ENCODE measurements around the gene TAS2R1. TPM values are rescaled to one million over a fixed set of nuclear protein-coding genes. Genes with fewer than 3 reads are reported as not detected.
A peak's percentile ranks its signal among the peaks of the same experiment; 100 is the strongest.

Gene TAS2R1
- total and polyA plus RNA-seq, 8 donors, result not detected

- Histone ChIP-seq H3K4me1 (no peaks in the 10 kb centered on the region), H3K27me3 (no peaks in the 10 kb centered on the region), H3K36me3 (no peaks in the 10 kb centered on the region), H3K9me3 (no peaks in the 10 kb centered on the region), H3K4me3 (no peak overlapping the region), H3K27ac (no peak overlapping the region)
- FAIRE-seq (no peak), ATAC-seq (no peak), DNase-seq (no peak)
- intact Hi-C loops (cut with DNase I), result no loop called here
- WGBS, 2 donors, result 70 to 75% methylated on average over 5 of the region's 5 CpGs
- no peak for TF ChIP-seq CTCF (IDR thresholded peaks at IDR 0.05)
Measured at GRCh38 chr5:9625286-9625685, 4.9 kb downstream of the TAS2R1 start.

- no peaks in the 10 kb centered on the region for H3K4me1 ChIP-seq
- FAIRE-seq (no peak), ATAC-seq (peak in 1 of 4 donors; percentile 28), DNase-seq (no peak)
- no peak overlapping the region for H3K4me3 ChIP-seq
- WGBS, 2 donors, result 65 to 72% methylated on average over 5 of the region's 5 CpGs
- H3K9me3 ChIP-seq, result no peaks in the 10 kb centered on the region
- intact Hi-C loops (cut with DNase I), result no loop called here
- no peaks in the 10 kb centered on the region for H3K36me3 ChIP-seq
- no peak for TF ChIP-seq CTCF (IDR thresholded peaks at IDR 0.05)
- H3K27ac ChIP-seq, result no peak overlapping the region
- H3K27me3 ChIP-seq, result no peaks in the 10 kb centered on the region
Measured at GRCh38 chr5:9624196-9624947, 5.8 kb downstream of the TAS2R1 start.

GRCh38 chr5:9623661-9624060 is 6.5 kb downstream of the TAS2R1 start:
- intact Hi-C loops (cut with DNase I), result no loop called here
- no peaks in the 10 kb centered on the region for H3K36me3 ChIP-seq
- ATAC-seq, result no peak
- no peak for TF ChIP-seq CTCF (IDR thresholded peaks at IDR 0.05)
- no peak overlapping the region for H3K4me3 ChIP-seq
- H3K27me3 ChIP-seq, result no peaks in the 10 kb centered on the region
- DNase-seq, result no peak
- no peaks in the 10 kb centered on the region for H3K9me3 ChIP-seq
- no peak overlapping the region for H3K27ac ChIP-seq
- H3K4me1 ChIP-seq, result no peaks in the 10 kb centered on the region
- FAIRE-seq, result no peak
- 70 to 83% methylated on average over 4 of the region's 4 CpGs for WGBS, 2 donors

- peaks cover 0 to 4% (median 0%) of the 10 kb centered on the region in 3 donors for H3K4me1 ChIP-seq
- FAIRE-seq, result no peak
- H3K27ac ChIP-seq, result no peak overlapping the region
- H3K9me3 ChIP-seq, result no peaks in the 10 kb centered on the region
- peak in 3 of 4 donors; percentile 45 to 85 (median 68) for ATAC-seq
- no peak overlapping the region for H3K4me3 ChIP-seq
- no peak for DNase-seq
- intact Hi-C loops (cut with DNase I), result no loop called here
- no peak for TF ChIP-seq CTCF (IDR thresholded peaks at IDR 0.05)
- 30 to 37% methylated on average over 5 of the region's 5 CpGs for WGBS, 2 donors
- H3K27me3 ChIP-seq, result no peaks in the 10 kb centered on the region
- no peaks in the 10 kb centered on the region for H3K36me3 ChIP-seq
Measured at GRCh38 chr5:9622971-9623421, 7.2 kb downstream of the TAS2R1 start.

- Histone ChIP-seq H3K9me3 (no peaks in the 10 kb centered on the region), H3K4me3 (no peak overlapping the region), H3K4me1 (peaks cover 0 to 4% (median 4%) of the 10 kb centered on the region in 3 donors), H3K36me3 (no peaks in the 10 kb centered on the region), H3K27ac (no peak overlapping the region), H3K27me3 (no peaks in the 10 kb centered on the region)
- FAIRE-seq (no peak), DNase-seq (no peak), ATAC-seq (no peak)
- WGBS, 2 donors, result 56 to 57% methylated on average over 7 of the region's 7 CpGs
- TF ChIP-seq CTCF (IDR thresholded peaks at IDR 0.05), result no peak
- intact Hi-C loops (cut with DNase I), result no loop called here
Measured at GRCh38 chr5:9621379-9621903, 8.7 kb downstream of the TAS2R1 start.

All from pancreas (tissue), 10 donors.